ENCODE results near the gene PTBP3. TPM values are rescaled to one million over a fixed set of nuclear protein-coding genes. Genes with fewer than 3 reads are reported as not detected.
A peak's percentile ranks its signal among the peaks of the same experiment; 100 is the strongest.

PTBP3 gene
- total and polyA plus RNA-seq, 2 of the 13 experiments (the other 11 are each of a cell fraction or from before 2014, with no cell fraction given) = 52.8 to 61.1 TPM

DNA sequence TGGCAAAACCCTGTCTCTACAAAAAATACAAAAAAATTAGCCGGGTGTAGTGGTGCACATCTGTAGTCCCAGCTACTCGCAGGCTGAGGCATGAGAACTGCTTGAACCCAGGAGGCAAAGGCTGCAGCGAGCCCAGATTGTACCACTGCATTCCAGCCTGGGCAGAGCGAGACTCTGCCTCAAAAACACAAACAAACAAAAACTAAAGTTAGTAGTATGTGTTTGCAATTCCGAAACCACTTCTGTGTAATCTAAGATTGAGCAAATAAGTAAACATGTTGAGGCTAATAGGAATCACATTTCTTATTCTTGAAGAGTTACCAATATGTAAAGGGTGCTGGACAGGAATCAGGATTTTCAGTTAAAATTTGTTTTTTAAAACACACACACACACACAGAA, 88.3 kb downstream of the PTBP3 start:
- BruUV-seq (replicated peaks) = no TSS peak
- H3K79me2 ChIP-seq (ENCODE audit: insufficient read depth, low read length) = peaks cover 7% of the 10 kb centered on the region
- TF ChIP-seq RORA (CRISPR knock-in tag; IDR thresholded peaks at IDR 0.05) = no peak
- no peak for TF ChIP-seq ZFP36L2 (CRISPR knock-in tag; IDR thresholded peaks at IDR 0.05)
- TF ChIP-seq TBP (CRISPR knock-in tag; IDR thresholded peaks at IDR 0.05) = no peak
- TF ChIP-seq ZNF33B (CRISPR knock-in tag; IDR thresholded peaks at IDR 0.05) = no peak
- TF ChIP-seq TRIM24 (CRISPR knock-in tag; IDR thresholded peaks at IDR 0.05) = no peak
- TF ChIP-seq ZNF614 (CRISPR knock-in tag; IDR thresholded peaks at IDR 0.05; ENCODE audit: borderline replicate concordance) = no peak
- ChIA-PET CTCF (ENCODE audit: low intra/inter-chr PET ratio, low total read pairs) (no interaction called here), POLR2A (no interaction called here)
- WGBS (ENCODE audit: low lambda C conversion rate) = 100% methylated on average over 5 of the region's 5 CpGs
- H3K36me3 ChIP-seq (replicated peaks in 1 of 2; ENCODE audit: control insufficient read depth in 1 of 2, insufficient read depth in 2 of 2, low read length in 2 of 2) = peaks cover 3 to 15% of the 10 kb centered on the region in 2 experiments
- no peak for FAIRE-seq
- H3K4me3 ChIP-seq (replicated peaks in 1 of 3; ENCODE audit: insufficient read depth in 1 of 3, low read depth in 2 of 3, low read length in 3 of 3) = no peak overlapping the region
- no peaks in the 10 kb centered on the region for H4K20me1 ChIP-seq (ENCODE audit: insufficient read depth, low read length)
- in situ Hi-C loops (cut with HindIII; ENCODE audit: extremely low pct_ligation_motif_present, low pct_unique_long_range_greater_than_20kb) (no loop called here), intact Hi-C loops (cut with micrococcal nuclease; ENCODE audit: unreplicated experiment) (no loop called here)
- no peak for ATAC-seq
- no peak overlapping the region for H3K9ac ChIP-seq (ENCODE audit: insufficient read depth, low read depth, low read length)
- no peaks in the 10 kb centered on the region for H3K4me1 ChIP-seq (ENCODE audit: insufficient read depth, low read length)
- no peaks in the 10 kb centered on the region for H3K9me3 ChIP-seq (ENCODE audit: low read length)
- no peak overlapping the region for H3K4me2 ChIP-seq (ENCODE audit: low read depth, low read length)
- H2AFZ ChIP-seq (ENCODE audit: low read length) = no peak overlapping the region
- DNase-seq (ENCODE audit: low spot score) = no peak
- H3K27me3 ChIP-seq (ENCODE audit: control insufficient read depth in 1 of 2, insufficient read depth in 2 of 2, low read length in 2 of 2) = no peaks in the 10 kb centered on the region
- no peak overlapping the region for H3K27ac ChIP-seq (ENCODE audit: extremely low read length, insufficient read depth, low read length)

DNA sequence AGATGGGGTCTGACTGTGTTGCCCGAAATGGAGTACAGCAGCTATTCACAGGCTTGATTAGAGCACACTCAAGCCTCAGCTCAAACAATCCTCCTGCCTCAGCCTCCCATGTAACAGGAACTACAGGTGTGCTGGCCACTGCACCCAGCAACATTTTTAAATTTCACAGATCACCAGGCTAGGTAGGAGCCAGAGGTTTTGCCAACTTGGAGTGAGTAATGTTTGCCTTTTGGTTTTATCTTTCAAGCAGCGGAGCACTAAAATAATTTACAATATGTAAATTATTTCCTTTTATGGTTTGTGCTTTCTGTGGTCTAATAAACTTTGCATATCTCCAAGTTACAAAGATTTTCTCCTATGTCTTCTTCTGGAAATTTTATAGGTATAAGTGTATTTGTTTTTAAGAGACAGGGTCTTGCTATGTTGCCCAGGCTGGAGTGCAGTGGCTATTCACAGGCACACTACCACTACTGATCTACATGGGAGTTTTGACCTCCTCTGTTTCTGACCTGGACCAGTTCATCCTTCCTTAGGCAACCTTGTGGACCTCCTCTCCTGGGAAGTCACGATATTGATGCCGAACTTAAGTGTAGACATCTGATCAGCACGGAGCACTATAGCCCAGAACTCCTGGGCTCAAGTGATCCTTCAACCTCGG, 91.1 kb downstream of the PTBP3 start:
- ChIA-PET POLR2A (interaction anchor here (0.6 kb wide), 1 partner anchor 91 kb away, joined by 3 read pairs; no protein-coding TSS in a partner anchor), CTCF (ENCODE audit: low intra/inter-chr PET ratio, low total read pairs) (no interaction called here)
- no peak for FAIRE-seq
- H3K79me2 ChIP-seq (ENCODE audit: insufficient read depth, low read length) = peaks cover 4% of the 10 kb centered on the region
- H3K4me2 ChIP-seq (ENCODE audit: low read depth, low read length) = no peak overlapping the region
- peak; percentile 75 for TF ChIP-seq ZNF121 (CRISPR knock-in tag; IDR thresholded peaks at IDR 0.05)
- TF ChIP-seq, protein P1, sequence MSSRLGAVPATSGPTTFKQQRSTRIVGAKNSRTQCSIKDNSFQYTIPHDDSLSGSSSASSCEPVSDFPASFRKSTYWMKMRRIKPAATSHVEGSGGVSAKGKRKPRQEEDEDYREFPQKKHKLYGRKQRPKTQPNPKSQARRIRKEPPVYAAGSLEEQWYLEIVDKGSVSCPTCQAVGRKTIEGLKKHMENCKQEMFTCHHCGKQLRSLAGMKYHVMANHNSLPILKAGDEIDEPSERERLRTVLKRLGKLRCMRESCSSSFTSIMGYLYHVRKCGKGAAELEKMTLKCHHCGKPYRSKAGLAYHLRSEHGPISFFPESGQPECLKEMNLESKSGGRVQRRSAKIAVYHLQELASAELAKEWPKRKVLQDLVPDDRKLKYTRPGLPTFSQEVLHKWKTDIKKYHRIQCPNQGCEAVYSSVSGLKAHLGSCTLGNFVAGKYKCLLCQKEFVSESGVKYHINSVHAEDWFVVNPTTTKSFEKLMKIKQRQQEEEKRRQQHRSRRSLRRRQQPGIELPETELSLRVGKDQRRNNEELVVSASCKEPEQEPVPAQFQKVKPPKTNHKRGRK (CRISPR knock-in tag; IDR thresholded peaks at IDR 0.05) = no peak
- no peak for TF ChIP-seq CCDC6 (CRISPR knock-in tag; IDR thresholded peaks at IDR 0.05)
- no peak overlapping the region for H2AFZ ChIP-seq (ENCODE audit: low read length)
- H3K4me1 ChIP-seq (ENCODE audit: insufficient read depth, low read length) = no peaks in the 10 kb centered on the region
- intact Hi-C loops (cut with micrococcal nuclease; ENCODE audit: unreplicated experiment) (no loop called here), in situ Hi-C loops (cut with HindIII; ENCODE audit: extremely low pct_ligation_motif_present, low pct_unique_long_range_greater_than_20kb) (no loop called here)
- no peak for DNase-seq (ENCODE audit: low spot score)
- no peak for ATAC-seq
- H3K27me3 ChIP-seq (ENCODE audit: control insufficient read depth in 1 of 2, insufficient read depth in 2 of 2, low read length in 2 of 2) = no peaks in the 10 kb centered on the region
- peaks cover 3 to 19% of the 10 kb centered on the region in 2 experiments; a peak in 3 of 5 replicates for H3K36me3 ChIP-seq (replicated peaks in 1 of 2; ENCODE audit: control insufficient read depth in 1 of 2, insufficient read depth in 2 of 2, low read length in 2 of 2)
- H3K27ac ChIP-seq (ENCODE audit: extremely low read length, insufficient read depth, low read length) = no peak overlapping the region
- WGBS (ENCODE audit: low lambda C conversion rate) = over 99% methylated on average over 6 of the region's 6 CpGs
- H3K9me3 ChIP-seq (ENCODE audit: low read length) = no peaks in the 10 kb centered on the region
- H3K9ac ChIP-seq (ENCODE audit: insufficient read depth, low read depth, low read length) = no peak overlapping the region
- no TSS peak for BruUV-seq (replicated peaks)
- no peak overlapping the region for H3K4me3 ChIP-seq (replicated peaks in 1 of 3; ENCODE audit: insufficient read depth in 1 of 3, low read depth in 2 of 3, low read length in 3 of 3)
- no peaks in the 10 kb centered on the region for H4K20me1 ChIP-seq (ENCODE audit: insufficient read depth, low read length)
